Measurements from ENCODE around the gene DUSP7.

The DUSP7 gene

GRCh38 chr3:52023101-52023770 lies 33.1 kb downstream of the DUSP7 start:
- H4K20me1 ChIP-seq (ENCODE audit: insufficient read depth), result no peaks in the 10 kb centered on the region
- no peak overlapping the region for H3K4me2 ChIP-seq
- H3K9ac ChIP-seq, result no peak overlapping the region
- H3K79me2 ChIP-seq (ENCODE audit: insufficient read depth, low read depth), result no peaks in the 10 kb centered on the region
- no peak overlapping the region for H3K4me3 ChIP-seq (IDR thresholded peaks at IDR 0.05; ENCODE audit: insufficient read depth, low read depth, low read length)
- no peaks in the 10 kb centered on the region for H3K4me1 ChIP-seq (ENCODE audit: low read depth, poor library complexity, severe bottlenecking)
- TF ChIP-seq CTCF (conservative IDR thresholded peaks at IDR 0.05; ENCODE audit: low read depth, low read length), result no peak
- no peak overlapping the region for H3K27ac ChIP-seq
- no peaks in the 10 kb centered on the region for H3K36me3 ChIP-seq (ENCODE audit: insufficient read depth)
- no peaks in the 10 kb centered on the region for H3K27me3 ChIP-seq (ENCODE audit: insufficient read depth, low read depth)
- H2AFZ ChIP-seq (ENCODE audit: low read depth), result no peak overlapping the region

GRCh38 chr3:52022323-52023100 lies 33.9 kb downstream of the DUSP7 start:
- H3K27me3 ChIP-seq (ENCODE audit: insufficient read depth, low read depth), result no peaks in the 10 kb centered on the region
- H3K79me2 ChIP-seq (ENCODE audit: insufficient read depth, low read depth), result no peaks in the 10 kb centered on the region
- H3K36me3 ChIP-seq (ENCODE audit: insufficient read depth), result no peaks in the 10 kb centered on the region
- TF ChIP-seq CTCF (conservative IDR thresholded peaks at IDR 0.05; ENCODE audit: low read depth, low read length), result no peak
- H2AFZ ChIP-seq (ENCODE audit: low read depth), result no peak overlapping the region
- H3K4me2 ChIP-seq, result no peak overlapping the region
- H3K4me1 ChIP-seq (ENCODE audit: low read depth, poor library complexity, severe bottlenecking), result no peaks in the 10 kb centered on the region
- no peak overlapping the region for H3K4me3 ChIP-seq (IDR thresholded peaks at IDR 0.05; ENCODE audit: insufficient read depth, low read depth, low read length)
- no peaks in the 10 kb centered on the region for H4K20me1 ChIP-seq (ENCODE audit: insufficient read depth)
- no peak overlapping the region for H3K9ac ChIP-seq
- H3K27ac ChIP-seq, result no peak overlapping the region

- Histone ChIP-seq H3K4me2 (no peak overlapping the region), H3K27ac (no peak overlapping the region), H3K4me3 (IDR thresholded peaks at IDR 0.05; ENCODE audit: insufficient read depth, low read depth, low read length) (no peak overlapping the region), H3K4me1 (ENCODE audit: low read depth, poor library complexity, severe bottlenecking) (no peaks in the 10 kb centered on the region), H3K79me2 (ENCODE audit: insufficient read depth, low read depth) (no peaks in the 10 kb centered on the region), H2AFZ (ENCODE audit: low read depth) (no peak overlapping the region), H3K27me3 (ENCODE audit: insufficient read depth, low read depth) (no peaks in the 10 kb centered on the region), H4K20me1 (ENCODE audit: insufficient read depth) (no peaks in the 10 kb centered on the region), H3K9ac (no peak overlapping the region), H3K36me3 (ENCODE audit: insufficient read depth) (no peaks in the 10 kb centered on the region)
- TF ChIP-seq CTCF (conservative IDR thresholded peaks at IDR 0.05; ENCODE audit: low read depth, low read length), result no peak
Measured at GRCh38 chr3:52021489-52022268, 34.7 kb downstream of the DUSP7 start.

- Histone ChIP-seq H3K4me2 (no peak overlapping the region), H3K4me3 (IDR thresholded peaks at IDR 0.05; ENCODE audit: insufficient read depth, low read depth, low read length) (no peak overlapping the region), H3K79me2 (ENCODE audit: insufficient read depth, low read depth) (no peaks in the 10 kb centered on the region), H3K36me3 (ENCODE audit: insufficient read depth) (no peaks in the 10 kb centered on the region), H3K27me3 (ENCODE audit: insufficient read depth, low read depth) (no peaks in the 10 kb centered on the region), H3K4me1 (ENCODE audit: low read depth, poor library complexity, severe bottlenecking) (no peaks in the 10 kb centered on the region), H2AFZ (ENCODE audit: low read depth) (no peak overlapping the region), H3K9ac (no peak overlapping the region), H3K27ac (no peak overlapping the region), H4K20me1 (ENCODE audit: insufficient read depth) (no peaks in the 10 kb centered on the region)
- TF ChIP-seq CTCF (conservative IDR thresholded peaks at IDR 0.05; ENCODE audit: low read depth, low read length), result no peak
Measured at GRCh38 chr3:52020796-52021195, 35.6 kb downstream of the DUSP7 start.
